HG03139 (cell line): ENCODE results near the gene WIPI1.
"Not testable (repeated sequence)": the region's sequence is repeated elsewhere in the genome, so short reads cannot be mapped to it uniquely, and the experiment has no call there.

Source experiments
- ATAC-seq: cut with Tn5 transposase; IDR thresholded peaks from one replicate; pipeline ENCODE4 v1.9.1; 2021; ENCODE audit not compliant: unreplicated experiment

The WIPI1 gene

GRCh38 chr17:68457168-68457538, at the start of gene WIPI1:
TSS of gene WIPI1 (minus strand) at chr17:68457496. CDS start at chr17:68457421, 75 bp downstream.
- peak; percentile 31 for ATAC-seq

GRCh38 chr17:68505951-68506350, 48.7 kb upstream of the WIPI1 start:
- no peak for ATAC-seq

DNA sequence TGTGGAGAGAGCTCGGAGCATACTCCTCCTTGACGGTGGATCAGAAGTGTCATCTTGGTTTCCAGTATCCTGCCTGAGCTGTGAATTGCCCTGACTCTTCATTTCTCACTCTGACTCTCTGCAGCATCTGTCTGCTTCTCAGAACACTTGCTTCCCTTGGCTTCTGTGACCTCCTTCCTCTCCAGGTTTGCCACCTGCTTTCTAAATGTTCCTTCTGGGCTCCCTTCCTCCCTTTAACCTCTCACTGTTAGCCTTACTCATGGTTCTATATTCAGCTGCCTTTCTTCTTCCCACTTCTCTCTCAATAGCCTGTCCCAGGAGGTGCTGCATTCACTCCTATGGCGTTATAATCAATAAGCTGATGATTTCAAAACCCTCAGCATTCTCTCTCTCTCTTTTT, 43.8 kb upstream of the WIPI1 start:
- no peak for ATAC-seq

GRCh38 chr17:68499587-68499986, 42.3 kb upstream of the WIPI1 start:
- ATAC-seq, result no peak

DNA sequence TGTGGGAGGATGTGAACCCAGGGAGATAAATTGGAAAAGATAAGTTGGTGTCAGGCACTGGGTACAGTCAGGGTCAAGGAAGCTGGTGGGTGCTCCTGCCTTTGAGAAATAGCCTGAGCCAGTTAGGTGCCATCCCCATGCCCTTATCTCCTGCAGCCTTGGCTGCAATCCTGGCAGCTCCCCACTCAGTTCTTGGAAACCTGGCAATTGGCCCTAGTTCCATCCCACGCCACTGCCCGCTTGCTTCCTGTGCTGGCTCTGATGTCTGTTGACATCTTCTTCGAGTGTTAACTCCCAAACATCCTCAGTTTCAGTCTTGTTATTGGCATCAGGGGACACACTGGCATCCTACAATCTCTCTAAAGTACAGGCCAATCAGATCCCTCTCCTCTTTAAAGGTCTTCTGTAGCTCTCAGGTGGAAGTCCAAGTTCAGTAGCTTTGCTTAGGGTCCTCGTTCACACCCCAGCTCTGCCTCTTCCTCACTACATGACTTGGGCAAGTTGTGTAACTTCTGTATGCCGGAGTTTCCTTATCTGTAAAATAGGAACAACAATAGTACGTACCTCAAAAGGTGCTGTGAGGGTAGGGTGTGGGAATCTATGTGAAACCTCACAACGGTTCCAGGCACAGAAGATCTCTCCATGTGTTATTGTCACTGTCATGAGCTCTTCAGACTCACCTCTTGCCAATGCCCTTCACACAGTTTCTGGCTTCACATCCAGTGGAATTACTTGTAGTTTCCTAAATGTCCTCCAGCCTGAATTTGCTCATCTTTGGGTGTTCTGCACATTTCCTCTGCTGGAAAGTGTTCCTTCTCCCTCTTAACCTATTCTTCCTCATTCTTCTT, 41.4 kb upstream of the WIPI1 start:
- peak; percentile 29 for ATAC-seq

DNA sequence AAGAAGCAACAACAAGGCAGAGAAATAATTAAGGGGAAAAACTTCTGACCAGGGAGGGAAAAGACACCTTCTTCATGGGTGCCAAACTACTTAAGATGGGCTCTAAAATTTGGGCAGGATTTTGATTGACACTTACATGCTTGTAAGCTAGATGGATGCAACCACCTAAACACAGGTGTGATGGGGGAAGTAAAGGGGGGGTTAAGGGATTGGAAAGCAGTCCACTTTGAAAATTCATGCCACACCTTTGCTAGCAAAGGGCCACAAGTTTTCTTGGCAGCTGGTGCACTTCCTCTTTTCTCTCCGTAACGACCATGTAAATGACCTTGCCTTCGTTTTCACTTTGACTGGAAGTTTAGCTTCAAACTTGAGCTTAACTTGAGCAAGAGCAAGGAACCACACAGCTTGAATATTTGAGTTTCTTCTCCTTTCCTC, 40.6 kb upstream of the WIPI1 start:
- ATAC-seq, result peak; percentile 84

- ATAC-seq, result no peak
Measured at GRCh38 chr17:68495081-68495480, 37.8 kb upstream of the WIPI1 start.

DNA sequence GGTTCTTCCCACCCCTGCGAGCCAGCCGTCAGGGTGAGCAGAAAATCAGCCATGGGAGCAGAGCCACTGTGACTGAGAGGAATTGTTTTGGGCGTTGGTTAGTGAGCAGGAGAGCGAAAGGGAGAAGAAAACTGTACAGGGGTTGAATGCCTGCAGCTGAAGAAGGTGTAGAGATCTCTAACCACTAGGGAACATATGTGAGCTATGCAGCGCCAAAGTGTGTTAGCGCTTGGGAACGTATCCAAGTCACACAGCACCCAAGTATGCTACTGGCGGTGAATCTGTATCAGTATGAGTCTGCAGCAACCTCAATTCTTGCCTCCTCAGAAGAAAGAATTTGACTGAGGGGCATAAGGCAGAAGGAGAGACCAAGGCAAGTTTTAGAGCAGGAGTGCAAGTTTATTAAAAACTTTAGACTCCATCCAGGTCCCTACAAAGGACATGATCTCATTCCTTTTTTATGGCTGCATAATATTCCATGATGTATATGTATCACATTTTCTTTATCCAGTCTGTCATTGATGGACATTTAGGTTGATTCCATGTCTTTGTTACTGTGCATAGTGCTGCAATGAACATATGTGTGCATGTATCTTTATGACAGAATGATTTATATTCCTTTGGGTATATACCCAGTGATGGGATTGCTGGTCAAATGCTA, 35.2 kb upstream of the WIPI1 start:
- not testable (repeated sequence) for ATAC-seq

GRCh38 chr17:68491381-68492231, 34.3 kb upstream of the WIPI1 start:
- no peak for ATAC-seq

- ATAC-seq, result no peak
Measured at GRCh38 chr17:68489919-68490318, 32.6 kb upstream of the WIPI1 start.

DNA sequence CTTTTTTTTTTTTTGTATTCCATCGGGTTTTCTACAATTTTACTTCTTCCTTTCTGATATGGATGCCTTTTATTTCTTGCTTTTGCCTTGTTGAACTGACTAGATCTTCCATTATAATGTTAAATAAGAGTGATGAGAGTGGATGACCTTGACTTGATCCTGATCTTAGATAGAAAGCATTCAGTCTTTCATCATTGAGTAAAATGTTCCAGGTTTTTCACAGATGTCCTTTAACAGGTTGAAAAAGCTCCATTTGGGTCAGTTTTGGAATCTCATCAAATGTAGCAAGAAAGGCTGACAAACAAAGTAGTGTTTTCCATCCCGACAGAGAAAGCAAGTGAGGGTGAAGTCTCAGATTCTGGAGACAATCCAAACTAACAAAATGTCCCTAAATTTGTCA, 27.2 kb upstream of the WIPI1 start:
- ATAC-seq, result no peak

DNA sequence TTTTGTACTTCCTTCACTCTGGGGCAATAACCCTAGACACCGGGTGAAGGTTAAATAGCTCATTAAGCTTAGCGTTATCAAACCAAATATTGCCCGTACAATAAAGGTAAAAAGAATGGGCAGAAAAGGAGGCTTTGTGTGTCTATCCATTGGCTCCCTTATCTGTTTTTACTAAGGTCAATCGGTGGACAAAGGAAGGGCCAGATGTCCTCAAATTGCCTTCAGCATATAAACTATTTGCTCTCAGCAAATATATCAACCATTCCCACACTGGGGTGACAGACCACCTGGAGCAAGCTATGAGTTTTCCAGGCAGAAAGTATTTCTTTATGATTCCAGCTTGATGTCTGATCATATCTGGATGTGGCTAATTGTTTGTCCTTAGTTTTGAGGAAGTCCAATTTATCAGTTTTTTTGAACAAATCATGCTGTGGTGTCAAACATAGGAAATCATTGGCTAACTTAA, 25.3 kb upstream of the WIPI1 start:
- ATAC-seq, result no peak

DNA sequence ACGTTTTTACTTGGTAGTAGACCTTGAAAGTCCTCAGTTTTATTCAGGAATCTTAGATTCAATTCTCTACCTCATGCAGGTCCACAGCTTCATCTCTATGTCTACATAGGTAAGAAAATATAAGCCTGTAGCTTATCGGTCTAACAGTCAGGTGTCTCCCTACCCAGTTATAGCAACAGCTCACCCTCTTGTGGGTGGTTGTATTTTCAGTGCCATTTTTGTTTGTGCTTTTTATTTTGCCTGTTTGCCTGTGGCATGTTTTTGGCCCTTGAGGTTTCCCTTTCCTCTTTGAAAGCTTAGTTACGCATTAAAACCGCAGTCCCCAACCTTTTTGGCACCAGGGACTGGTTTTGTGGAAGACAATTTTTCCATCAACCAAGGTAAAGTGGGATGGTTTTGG, 23.6 kb upstream of the WIPI1 start:
- ATAC-seq, result no peak

GRCh38 chr17:68470961-68471360, 13.7 kb upstream of the WIPI1 start:
- ATAC-seq, result no peak

DNA sequence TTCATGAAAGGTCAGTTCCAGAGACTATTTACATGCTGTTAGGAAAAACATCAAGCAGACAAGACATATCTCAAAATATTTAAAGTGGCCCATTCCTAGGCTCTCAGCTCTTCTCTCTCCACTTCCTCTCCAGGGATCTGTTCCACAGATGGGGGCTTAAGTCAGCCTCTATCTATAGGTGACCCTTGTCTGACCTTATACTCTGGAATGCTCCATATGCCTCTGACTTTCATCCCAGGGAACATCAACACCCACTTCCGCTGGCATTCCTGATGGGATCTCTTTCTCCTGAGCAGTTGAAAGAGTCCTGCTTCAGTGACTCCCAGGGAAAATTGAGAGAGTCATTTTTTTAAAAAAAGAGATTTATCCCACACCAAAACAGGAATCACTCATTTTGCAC, 11.5 kb upstream of the WIPI1 start:
- ATAC-seq, result no peak

- no peak for ATAC-seq
Measured at GRCh38 chr17:68468334-68468733, 11.0 kb upstream of the WIPI1 start.

- no peak for ATAC-seq
Measured at GRCh38 chr17:68463211-68464019, 6.1 kb upstream of the WIPI1 start.

GRCh38 chr17:68462381-68463210, 5.3 kb upstream of the WIPI1 start:
- peak; percentile 42 for ATAC-seq

DNA sequence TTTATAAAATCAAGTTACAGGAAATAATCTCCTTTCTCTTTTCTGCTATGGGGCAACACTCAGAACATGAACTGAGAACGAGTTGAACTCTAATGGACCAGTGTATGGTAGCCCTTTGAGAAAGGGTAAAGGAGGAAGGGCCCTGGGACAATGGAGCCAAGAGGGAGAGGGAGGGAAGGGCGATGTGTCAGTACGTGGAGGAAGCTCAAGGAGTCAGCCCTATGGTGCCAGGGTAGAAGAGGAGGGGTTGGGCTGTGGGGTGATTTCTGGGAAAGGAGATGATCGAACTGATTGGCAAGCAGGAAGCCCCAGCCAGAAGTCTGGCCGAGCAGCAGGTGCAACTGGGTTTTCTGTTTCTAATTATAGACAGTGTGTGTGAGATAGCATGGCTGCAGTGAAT, 4.3 kb upstream of the WIPI1 start:
- no peak for ATAC-seq

DNA sequence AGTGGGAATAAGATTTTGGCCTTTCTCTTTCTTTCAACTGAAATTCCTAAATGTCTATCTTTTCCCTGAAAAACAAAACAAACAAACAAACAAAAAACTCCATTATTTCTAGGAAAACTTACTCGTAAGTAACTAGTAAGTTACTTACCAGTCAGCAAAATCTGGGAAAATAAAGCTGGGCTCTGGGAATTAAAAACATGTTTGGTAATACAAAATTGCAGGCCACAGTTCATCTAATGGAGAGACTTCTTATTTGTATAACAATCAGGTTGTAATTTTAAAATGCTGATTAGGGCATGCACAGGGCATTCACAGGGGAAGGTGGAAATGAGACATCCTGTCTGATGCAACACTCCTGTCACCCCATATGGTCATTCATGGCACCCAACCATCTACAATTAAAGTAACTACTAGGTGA, 3.8 kb upstream of the WIPI1 start:
- ATAC-seq, result no peak
